GM18868 (cell line): ENCODE data around the gene ZNF362.
A peak's percentile ranks its signal among the peaks of the same experiment; 100 is the strongest.
"Not testable (repeated sequence)": the region's sequence is repeated elsewhere in the genome, so short reads cannot be mapped to it uniquely, and the experiment has no call there.

Experiments
- ATAC-seq: cut with Tn5 transposase; IDR thresholded peaks from one replicate; pipeline ENCODE4 v1.9.1; 2021; ENCODE audit warnings: mild to moderate bottlenecking, moderate library complexity; ENCODE audit not compliant: unreplicated experiment

Gene ZNF362, protein sequence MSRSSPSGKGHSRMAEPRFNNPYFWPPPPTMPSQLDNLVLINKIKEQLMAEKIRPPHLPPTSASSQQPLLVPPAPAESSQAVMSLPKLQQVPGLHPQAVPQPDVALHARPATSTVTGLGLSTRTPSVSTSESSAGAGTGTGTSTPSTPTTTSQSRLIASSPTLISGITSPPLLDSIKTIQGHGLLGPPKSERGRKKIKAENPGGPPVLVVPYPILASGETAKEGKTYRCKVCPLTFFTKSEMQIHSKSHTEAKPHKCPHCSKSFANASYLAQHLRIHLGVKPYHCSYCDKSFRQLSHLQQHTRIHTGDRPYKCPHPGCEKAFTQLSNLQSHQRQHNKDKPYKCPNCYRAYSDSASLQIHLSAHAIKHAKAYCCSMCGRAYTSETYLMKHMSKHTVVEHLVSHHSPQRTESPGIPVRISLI

DNA sequence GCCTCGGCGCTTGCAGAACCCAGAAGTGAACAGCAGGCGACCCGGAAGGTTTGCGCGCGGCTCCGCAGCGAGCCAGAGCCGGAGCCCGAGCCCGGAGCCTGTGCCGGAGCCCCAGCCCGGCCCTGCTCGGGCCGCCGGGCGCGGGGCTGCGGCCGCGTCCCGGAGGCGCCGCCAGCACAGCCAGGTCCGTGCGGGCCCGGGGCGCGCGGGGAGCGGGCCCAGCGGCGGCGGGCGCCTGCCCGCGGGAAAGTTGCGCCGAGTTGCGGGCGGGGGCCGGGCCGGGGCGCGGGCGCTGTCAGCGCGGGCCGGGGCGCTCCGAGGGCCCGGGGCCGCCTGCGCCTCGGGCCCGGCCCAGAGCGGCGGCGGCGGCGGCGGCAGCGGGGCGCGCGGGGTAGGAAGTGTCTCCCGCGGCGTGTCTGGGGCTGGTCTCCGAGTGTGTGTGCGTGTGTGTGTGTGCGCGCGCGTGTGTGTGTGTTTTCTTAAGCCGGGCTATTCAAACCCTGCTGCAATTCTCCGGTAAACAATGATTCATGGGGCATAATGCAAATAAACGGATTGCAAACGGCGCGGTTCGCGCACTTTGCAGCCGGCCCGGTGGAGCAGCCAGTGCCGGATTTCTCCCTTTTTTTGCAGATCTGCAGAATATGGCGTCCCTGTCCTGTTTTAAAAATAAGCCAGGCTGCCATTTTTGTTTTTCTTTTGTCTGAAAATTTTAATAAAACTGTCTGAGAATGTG is at the start of gene ZNF362:
ZNF362 (plus strand) TSS at position 22 of the 736 bp plus-strand sequence. CDS start 14,083 bp downstream, outside the sequence.
- peak; percentile 47 for ATAC-seq

- no peak for ATAC-seq
Observed at GRCh38 chr1:33211972-33212371, 44.3 kb upstream of the ZNF362 start.

- ATAC-seq = no peak
Observed at GRCh38 chr1:33219886-33220661, 36.2 kb upstream of the ZNF362 start.

GRCh38 chr1:33220676-33221384 is 35.5 kb upstream of the ZNF362 start:
- no peak for ATAC-seq

- ATAC-seq = no peak
Observed at GRCh38 chr1:33221385-33221758, 34.9 kb upstream of the ZNF362 start.

DNA sequence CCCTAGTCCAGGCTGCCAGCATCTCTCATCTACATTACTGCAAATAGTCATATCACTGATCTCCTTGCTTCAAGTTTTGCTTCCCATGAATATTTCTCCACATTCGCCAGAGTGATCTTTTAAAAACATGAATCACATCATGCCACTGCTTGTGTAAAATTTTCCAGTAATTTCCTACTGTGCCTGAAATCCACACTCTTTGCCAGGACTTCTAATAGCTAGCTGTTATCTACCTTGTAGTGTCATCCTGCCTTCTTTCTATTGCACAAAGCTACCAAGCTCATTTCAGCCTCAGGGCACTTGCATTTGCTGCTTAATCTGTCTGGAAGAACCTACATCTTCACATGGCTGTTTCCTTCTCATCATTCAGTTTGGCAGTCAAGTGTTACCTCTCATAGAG is 33.9 kb upstream of the ZNF362 start:
- ATAC-seq = no peak

- ATAC-seq = no peak
Observed at GRCh38 chr1:33224166-33224707, 32.1 kb upstream of the ZNF362 start.

DNA sequence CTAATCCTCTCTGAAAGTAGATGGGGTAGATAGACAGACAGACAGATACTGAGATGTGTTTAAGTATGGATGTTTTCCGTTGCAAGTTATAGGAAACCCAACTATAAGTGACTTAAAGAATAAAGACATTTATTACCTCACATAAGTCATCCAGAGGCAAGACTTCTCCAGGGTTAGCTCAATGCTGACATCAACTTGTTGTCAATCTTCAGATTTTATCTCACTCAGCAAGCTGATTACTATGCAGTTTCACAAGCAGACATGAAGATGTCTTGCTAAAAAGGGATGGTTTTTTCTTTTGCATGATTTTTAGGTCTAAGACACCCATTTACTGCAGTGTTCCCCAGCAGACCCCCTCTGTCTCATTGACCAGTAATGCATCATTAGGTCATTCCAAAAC is 30.7 kb upstream of the ZNF362 start:
- no peak for ATAC-seq

GRCh38 chr1:33228935-33229487 is 27.3 kb upstream of the ZNF362 start:
- ATAC-seq = no peak

GRCh38 chr1:33231166-33231565 is 25.1 kb upstream of the ZNF362 start:
- no peak for ATAC-seq

- ATAC-seq = no peak
Observed at GRCh38 chr1:33232716-33233115, 23.6 kb upstream of the ZNF362 start.

DNA sequence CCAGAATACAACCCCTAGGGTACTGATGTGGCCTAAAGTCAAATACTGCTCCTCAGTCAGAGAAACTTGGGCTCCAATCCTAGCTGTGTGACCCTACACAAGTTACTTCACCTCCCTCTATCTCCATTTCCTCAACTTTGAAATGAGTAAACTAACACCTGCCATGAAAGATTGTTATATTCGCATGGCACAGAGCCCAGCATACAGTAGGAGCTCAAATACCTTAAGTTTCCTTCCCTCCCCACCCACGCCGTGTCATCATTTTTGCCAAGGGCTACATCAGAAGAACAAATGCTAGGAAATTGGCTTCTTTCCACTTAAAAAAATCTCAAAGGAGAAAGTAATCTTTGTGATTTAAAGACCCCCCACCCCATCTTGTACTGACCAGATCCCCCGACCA is 22.2 kb upstream of the ZNF362 start:
- no peak for ATAC-seq

DNA sequence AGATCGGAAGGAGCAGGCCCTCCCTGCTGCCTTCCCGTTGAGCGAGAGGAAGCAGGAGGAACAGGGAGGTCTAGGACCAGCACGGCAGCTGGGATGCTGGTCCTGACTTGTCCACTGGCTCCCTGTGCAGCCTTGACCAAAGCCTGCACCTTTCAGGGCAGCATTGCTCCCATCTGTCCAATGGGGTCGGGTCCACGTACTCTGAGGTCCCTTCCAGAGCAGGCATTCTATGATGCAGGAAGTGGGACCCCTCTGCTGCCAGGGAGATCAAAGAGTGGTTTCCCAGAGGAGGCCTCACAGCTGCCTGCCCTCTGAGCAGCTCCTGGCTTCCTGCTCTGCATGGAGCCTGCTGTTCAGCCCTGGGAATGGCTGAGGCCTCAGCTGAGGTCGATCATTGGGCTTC is 21.7 kb upstream of the ZNF362 start:
- ATAC-seq = no peak

- ATAC-seq = no peak
Observed at GRCh38 chr1:33235521-33235920, 20.8 kb upstream of the ZNF362 start.

DNA sequence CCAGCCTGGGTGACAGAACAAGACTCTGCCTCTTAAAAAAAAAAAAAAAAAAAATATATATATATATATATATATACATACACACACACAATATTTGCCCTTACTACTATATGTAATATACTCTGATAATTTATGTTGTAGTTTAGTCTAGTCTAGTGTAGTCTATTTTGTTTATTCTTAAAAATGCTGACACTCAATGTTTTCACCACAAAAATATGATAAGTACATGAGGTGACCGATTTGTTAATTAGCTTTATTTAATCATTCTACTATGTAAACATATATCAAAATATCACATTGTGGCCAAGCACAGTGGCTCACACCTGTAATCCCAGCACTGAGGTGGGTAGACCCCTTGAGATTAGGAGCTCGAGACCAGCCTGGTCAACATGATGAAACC is 19.8 kb upstream of the ZNF362 start:
- ATAC-seq = no peak

- no peak for ATAC-seq
Observed at GRCh38 chr1:33237579-33237978, 18.7 kb upstream of the ZNF362 start.

- not testable (repeated sequence) for ATAC-seq
Observed at GRCh38 chr1:33238194-33238724, 18.0 kb upstream of the ZNF362 start.

DNA sequence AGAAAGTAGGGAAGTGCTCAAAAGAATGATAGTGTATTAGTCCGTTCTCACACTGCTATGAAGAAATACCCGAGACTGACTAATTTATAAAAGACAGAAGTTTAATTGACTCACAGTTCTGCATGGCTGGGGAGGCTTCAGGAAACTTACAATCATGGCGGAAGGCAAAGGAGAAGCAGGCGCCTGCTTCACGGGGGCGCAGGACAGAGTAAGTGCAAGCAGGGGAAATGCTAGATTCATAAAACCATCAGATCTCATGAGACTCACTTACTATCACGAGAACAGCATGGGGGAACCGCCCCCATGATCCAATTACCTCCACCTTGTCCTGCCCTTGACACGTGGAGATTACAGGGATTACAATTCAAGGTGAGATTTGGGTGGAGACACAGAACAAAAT is 16.9 kb upstream of the ZNF362 start:
- not testable (repeated sequence) for ATAC-seq

GRCh38 chr1:33241866-33242265 is 14.4 kb upstream of the ZNF362 start:
- no peak for ATAC-seq

DNA sequence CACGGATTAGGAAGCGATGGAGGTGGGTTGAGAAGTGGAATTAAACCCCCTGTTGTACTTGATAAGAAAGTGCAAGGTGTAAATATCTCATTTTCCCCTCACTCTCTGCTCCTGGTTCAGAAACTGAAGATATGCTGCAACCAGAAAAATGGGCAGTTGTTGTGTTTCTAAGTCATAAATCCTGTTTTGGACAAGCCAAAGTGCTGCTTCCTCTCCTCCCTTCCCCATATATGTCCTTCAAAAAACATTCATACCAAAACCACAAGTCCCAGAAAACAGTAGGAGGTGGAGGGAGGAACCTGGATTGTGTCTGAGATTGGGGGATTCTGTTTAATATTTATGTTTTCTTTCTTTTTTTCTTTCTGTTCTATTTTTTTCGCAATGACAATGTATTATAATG is 13.6 kb upstream of the ZNF362 start:
- no peak for ATAC-seq
